PC-9 (cell line): ENCODE measurements around the gene ATRN.

Experiments used
- EZH2 ChIP-seq: fragments of 200-600 bp; sonication (generic); IDR thresholded peaks from 2 replicates; pipeline ENCODE4 v1.8.0; 2017; ENCODE audit warnings: antibody characterized with exemption, low read depth
- TF ChIP-seq, protein P1 (sequence below): fragments of 200-600 bp; sonication (generic); conservative IDR thresholded peaks from 2 replicates; pipeline ENCODE4 v1.6.1; 2017; ENCODE audit warnings: mixed run types, antibody characterized with exemption, mild to moderate bottlenecking, moderate library complexity

DNA sequence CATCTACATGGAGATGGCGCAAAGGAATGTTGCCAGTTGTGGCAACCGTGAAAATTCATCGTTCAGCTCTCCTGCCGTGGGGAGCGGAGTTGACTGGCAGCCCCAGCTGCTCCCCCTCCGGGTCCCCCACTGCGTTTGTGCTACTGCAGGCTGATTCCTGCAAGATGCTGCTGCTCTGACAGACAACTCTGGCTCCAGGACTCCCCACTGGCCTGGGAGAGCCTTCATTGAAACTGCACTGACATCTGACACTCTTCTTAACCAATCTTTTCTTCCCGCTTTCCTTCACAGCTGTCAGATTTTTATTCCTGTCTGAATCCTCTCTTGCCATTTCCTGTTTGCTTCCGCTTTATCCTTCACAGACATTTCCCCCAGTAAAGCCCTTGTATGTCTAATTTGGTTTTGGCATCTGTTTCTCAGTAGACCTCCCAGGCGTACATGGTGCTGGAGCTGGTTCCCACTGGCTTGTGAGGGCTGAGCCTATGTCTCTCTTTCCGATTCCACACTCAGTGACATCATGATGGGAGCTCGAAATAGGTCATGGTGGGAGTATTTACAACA is 9.5 kb upstream of the ATRN start:
- TF ChIP-seq, protein P1, sequence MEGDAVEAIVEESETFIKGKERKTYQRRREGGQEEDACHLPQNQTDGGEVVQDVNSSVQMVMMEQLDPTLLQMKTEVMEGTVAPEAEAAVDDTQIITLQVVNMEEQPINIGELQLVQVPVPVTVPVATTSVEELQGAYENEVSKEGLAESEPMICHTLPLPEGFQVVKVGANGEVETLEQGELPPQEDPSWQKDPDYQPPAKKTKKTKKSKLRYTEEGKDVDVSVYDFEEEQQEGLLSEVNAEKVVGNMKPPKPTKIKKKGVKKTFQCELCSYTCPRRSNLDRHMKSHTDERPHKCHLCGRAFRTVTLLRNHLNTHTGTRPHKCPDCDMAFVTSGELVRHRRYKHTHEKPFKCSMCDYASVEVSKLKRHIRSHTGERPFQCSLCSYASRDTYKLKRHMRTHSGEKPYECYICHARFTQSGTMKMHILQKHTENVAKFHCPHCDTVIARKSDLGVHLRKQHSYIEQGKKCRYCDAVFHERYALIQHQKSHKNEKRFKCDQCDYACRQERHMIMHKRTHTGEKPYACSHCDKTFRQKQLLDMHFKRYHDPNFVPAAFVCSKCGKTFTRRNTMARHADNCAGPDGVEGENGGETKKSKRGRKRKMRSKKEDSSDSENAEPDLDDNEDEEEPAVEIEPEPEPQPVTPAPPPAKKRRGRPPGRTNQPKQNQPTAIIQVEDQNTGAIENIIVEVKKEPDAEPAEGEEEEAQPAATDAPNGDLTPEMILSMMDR: no peak
- no peak for TF ChIP-seq EZH2
